Glomerular visceral epithelial cell (primary cell): ENCODE data around the gene MRPL49.
"Not testable (repeated sequence)": the region's sequence is repeated elsewhere in the genome, so short reads cannot be mapped to it uniquely, and the experiment has no call there.

Experiments used
- DNase-seq: peaks from one replicate; pipeline ENCODE4 v3.0.0-alpha.2; 2016; ENCODE audit errors: extremely low spot score

Gene MRPL49

DNA sequence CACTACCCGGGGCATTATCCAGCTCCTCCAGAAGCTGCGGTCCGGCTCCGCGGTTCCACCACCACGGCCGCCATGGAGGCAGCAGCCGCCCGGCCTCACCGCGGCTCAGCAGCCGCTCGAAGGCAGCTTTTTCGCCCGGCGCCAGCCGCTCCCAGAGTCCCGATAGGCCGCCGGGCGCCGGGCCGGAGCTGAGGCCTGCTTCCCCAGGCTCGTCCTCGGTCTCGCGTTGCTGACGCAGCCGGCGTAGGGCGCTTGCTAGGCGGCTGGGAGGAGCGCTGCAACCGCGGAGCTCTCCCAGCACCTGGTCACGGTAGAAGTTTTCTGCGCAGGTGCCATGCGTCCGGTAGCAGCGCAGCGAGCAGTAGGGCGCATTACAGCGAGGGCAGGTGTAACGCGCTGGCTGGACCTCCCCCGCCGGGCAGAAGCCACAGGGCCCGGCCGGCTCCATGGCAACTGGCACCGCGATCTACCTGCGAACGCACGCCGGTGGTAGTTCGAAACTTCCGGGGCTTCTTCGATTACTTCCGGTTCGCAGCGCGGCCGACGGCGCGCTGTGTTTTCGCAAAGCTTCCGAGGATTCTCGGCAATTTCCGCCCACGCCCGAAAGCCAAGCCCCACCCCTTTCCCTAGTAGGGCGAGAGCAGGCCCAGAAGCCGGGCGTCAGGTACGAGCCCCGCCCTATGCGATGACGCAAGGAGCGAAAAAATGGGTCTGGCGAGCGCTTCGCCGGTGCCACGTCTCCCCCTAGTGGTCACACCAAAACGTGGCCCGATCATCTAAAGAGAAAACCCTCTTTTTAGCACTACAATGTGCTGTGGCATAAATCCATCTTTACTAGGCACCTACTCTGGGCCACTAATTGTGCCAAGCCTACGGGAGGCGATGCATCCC is 4.7 kb upstream of the MRPL49 start, which contains the start of gene ZNHIT2:
Gene ZNHIT2, minus strand, starts transcription at position 496 of the 891 bp plus-strand sequence. Its CDS starts 48 bp downstream, at position 448.
- DNase-seq, result peak; percentile 99

DNA sequence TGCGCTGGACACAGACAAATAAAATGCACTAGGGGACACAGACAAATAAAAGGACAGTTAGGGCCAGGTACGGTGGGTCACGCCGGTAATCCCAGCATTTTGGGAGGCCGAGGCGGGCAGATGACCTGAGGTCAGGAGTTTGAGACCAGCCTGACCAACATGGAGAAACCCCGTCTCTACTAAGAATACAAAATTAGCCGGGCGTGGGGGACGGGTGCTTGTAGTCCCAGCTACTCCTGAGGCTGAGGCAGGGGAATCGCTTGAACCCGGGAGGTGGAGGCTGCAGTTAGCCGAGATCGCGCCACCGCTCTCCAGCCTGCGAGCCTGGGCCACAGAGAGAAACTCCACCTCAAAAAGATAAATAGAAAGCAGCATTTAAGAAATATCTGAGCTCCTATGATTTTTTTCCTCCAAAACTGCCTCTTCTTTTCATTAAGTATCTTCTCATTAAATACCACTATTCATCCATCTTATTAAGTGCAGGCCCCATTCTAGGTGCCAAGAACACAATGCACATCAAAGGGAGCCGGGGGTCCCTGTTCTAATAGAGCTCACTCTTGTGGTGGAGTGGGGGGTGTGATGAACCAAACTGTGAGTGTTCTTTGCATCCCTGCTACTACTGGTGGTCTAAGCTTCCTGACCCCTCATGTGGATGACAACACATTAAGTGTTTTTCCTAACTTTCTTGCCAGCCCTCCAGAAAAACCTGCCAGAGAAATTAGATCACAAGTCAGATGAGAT is 3.9 kb upstream of the MRPL49 start:
- no peak for DNase-seq

DNA sequence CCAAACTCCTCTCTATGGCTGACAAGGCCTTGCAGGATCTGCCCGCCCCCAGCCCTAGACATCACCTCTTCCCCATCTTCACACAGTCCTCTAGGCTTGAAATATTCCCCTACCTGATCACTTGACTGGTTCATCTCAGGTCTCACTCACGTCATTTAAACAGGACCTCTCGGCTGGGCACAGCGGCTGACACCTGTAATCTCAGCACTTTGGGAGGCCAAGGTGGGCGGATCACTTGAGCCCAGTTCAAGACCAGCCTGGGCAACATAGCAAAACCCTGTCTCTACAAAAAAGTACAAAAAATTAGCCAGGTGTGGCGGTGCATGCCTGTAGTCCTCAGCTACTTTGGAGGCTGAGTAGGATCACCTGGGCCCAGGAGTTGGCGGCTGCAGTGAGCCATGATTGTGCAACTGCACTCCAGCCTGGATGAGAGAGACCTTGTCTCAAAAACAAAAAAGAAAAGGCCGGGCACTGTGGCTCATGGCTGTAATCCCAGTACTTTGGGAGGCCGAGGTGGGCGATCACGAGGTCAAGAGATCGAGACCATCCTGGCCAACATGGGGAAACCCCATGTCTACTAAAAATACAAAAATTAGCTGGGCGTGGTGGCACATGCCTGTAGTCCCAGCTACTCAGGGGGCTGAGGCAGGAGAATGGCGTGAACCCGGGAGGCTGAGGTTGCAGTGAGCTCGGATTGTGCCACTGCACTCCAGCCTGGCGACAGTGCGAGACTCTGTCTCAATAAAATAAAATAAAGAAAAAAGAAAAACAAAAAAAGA is 3.0 kb upstream of the MRPL49 start:
- DNase-seq, result not testable (repeated sequence)

DNA sequence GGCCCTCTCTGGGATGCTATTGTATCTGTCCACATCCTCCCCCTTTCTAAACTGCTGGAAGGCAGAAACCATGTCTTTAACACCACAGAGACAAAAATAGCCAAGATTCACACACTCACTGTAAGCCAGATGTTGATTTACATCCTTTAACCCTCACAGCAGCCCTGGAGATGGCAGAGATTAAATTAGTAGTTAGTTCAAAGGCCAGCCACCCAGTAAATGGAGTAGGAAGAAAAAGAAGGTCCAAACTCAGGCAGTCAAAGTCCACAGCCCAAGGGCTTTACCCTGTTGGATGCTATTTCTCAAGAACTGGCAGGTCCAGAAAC is 2.5 kb upstream of the MRPL49 start:
- DNase-seq, result no peak

DNA sequence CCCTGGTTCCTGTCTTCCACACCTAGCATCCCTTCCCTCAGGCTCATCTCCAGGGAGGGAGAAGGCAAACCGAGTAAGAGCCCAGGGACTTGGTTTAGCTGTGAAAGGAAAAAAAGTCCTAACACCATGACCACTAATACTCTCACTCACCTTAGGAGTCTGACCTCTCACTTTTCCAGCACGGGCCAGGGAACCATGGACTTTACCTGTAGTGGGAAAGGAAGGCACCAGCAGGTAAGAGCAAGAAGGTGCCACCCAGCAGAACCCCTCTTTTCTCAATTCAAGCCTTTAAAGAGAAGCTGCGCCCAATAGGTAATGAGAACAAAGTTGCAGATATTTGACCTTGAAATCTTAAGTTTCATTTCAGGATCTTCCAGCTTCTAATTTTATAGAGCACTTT is 1.3 kb upstream of the MRPL49 start:
- no peak for DNase-seq

DNA sequence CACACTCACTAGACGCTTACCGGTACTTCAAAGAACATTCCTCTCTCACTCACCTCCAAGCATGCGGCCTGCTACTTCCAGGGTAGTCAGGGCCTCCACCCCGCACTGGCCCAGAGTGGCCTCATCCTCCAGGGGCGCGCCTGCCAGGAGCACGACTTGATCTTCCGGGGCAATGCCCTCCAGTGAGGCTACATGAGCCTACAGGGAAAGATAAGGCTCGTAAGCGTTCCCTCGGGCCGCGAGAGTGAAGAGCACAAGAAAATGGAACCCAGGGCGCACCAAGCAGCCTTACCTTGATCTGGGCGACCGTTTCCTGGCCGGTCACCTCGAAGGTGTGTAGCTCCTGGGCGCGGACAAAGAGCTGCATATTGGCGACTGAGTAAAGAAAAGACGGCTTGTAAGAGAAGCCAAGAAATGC is 665 bp upstream of the MRPL49 start:
- DNase-seq, result no peak

DNA sequence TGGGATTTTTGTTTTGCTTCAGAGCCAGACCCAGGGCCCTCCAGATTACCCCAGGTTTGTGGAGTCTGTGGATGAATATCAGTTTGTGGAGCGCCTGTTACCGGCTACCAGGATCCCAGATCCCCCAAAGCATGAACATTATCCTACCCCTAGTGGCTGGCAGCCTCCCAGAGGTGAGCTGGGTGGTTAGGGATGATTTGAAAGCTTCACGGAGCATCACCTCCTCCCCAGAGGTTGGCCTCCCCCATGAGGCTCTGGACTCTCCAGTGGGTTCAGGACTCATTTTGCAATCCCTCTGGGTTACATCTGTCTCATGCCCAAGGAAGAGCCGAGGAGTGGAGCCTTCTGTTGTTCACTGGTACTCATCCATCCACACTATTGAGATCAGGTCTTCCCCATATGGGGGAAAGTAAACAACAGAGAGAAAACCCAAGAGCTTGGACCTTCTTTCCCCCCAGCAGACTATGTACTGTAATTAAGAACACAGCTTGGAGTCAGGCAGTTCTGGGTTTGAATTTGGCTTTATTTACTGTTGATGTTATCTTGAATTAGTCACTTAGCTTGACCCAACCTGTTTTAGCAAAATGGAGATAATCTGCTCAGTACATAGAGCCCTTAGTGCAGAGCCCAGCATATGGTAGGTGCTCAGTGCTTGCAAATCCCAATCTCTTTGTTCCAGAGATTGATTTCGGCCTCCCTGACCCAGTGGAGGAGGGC is 2.5 kb downstream of the MRPL49 start:
- DNase-seq, result no peak

DNA sequence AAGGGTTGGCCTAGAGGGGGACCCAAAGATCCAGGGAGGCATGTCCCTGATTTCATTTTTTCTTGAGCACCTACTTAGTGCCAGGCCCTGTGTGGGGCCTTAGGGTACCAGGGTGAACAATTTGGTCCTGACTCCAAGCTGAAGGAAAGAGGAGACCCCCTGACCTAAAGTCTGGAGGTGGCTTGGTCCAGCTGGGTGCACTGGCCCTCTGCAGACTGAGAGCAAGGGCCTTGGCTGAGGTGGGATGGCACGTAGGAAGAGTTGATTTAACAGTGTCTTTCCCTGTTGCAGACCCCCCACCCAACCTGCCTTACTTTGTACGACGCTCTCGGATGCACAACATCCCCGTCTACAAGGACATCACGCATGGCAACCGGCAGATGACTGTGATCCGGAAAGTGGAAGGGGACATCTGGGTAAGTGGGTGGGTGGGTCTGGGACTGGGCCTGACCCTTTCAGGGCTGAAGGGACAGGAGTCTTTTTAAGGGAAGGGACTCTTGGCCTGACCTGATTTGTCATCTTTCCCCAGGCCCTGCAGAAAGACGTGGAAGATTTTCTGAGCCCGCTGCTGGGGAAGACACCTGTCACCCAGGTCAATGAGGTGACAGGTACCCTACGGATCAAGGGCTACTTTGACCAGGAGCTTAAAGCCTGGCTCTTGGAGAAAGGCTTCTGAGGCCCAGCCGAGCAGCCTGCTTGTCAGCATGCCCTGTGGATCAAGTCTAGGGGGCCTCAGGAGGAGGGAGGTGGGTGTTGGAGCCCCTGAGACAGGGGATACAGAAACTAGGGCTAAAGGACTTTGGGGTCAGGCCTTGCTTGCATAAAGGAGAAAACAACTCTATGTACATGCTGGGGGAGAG is 3.3 kb downstream of the MRPL49 start:
- DNase-seq, result no peak

DNA sequence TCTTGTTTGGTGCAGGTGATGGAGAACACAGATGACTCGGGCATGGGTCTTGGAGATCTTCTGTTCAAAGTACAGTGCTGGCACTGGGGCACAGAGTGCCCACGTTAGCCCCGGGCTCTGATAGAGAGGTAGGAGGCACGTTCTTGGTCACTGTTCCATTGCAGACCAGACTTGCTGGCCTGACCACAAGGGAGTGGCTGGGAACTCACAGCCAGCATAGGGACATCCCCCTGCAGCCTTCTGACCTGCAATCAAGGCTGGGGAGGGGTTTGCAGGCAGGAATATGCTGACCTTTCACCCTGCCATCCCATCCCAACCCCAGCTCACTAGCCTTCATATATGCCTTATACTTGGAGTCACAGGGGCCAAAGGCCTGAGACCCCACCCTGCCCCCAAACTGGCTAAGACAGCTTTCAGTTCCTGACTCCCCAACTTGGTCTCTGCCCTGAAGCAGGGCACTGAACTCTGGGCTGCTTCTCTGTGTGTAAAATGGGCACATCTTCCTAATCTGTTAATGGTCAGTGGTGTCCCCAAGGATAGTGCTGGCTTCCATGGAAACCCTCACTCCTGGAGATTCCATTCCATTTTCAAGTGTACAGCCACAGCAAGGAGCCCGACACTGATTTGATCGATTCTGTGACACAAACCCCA is 4.6 kb downstream of the MRPL49 start:
- no peak for DNase-seq

DNA sequence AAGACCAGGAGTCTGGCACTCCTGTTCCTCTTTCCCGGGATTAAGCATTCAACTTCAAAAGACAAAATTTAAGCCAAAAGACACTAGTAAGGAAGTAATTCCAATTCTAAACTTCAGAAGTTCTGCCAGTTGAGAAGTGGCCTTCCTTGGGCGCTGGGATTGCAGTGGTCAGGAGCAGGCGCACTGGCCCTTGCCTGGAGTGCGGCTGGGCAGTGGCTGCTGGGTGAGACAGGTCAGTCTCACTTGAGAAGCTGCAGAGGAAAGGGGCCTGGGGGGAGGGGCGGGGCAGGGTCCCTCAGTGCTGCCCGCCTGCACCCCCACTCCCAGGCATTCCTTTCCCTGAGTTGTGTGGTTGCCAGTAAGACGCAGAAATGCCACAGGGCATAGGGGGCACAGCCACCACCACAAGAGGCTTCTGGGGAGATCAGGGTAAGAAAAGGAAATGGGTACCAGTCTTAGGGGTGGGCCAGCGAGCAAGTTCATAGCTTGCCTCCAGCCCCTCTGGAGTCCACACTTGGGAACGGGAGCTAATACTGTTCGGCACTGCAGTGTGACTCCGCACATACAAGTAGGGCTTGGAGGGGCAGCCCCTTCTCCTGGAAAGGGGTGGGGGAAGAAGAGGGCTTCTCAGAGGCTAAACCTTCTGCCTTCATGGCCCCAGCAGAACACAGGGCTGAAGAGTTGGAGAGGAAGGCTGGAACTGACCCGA is 5.5 kb downstream of the MRPL49 start:
- no peak for DNase-seq

DNA sequence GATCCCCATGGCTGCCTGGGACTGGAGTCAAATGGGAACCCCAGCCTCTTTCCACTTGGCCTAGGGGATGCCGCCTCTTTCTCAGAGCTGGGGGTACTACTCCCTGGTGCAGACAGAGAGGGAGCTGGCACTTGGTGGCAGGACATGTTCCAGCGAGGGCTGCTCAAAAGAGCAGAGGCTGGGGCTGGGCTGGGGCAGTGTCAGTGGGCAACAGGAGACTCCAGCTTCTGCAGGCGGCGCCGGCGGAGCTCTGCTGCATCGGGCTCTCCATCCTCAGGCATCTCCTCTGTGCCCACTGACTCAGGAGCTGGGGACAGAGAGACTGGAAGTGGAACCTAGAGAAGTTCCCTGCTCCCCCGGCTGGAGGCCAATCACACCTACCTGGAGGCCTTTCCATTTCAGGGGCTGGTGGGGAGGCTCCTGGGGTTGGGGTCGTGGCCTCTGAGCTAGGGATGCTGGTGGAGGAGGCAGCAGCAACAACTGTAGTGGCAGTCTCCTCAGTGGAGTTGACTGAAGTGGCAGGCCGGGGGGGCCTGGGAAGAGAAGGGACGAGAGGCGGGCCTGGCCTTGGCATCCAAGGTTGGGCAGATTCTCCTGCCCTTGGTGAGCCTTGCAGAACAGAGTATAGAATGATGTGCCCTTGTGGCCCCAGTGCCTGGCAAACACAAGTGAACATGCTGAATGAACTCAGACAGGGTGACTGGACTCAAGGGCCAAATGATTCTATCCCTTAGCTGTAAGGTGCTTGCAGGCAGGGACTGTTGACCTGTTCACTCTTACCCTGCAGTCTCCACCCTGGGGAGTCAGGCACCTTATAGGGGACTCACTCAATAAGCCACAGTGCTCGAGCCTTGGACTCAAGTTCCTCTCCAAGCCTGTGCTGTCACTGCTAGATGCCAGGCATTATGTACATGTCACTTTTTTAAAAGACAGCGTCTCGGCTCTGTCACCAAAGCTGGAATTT is 6.3 kb downstream of the MRPL49 start:
- no peak for DNase-seq

DNA sequence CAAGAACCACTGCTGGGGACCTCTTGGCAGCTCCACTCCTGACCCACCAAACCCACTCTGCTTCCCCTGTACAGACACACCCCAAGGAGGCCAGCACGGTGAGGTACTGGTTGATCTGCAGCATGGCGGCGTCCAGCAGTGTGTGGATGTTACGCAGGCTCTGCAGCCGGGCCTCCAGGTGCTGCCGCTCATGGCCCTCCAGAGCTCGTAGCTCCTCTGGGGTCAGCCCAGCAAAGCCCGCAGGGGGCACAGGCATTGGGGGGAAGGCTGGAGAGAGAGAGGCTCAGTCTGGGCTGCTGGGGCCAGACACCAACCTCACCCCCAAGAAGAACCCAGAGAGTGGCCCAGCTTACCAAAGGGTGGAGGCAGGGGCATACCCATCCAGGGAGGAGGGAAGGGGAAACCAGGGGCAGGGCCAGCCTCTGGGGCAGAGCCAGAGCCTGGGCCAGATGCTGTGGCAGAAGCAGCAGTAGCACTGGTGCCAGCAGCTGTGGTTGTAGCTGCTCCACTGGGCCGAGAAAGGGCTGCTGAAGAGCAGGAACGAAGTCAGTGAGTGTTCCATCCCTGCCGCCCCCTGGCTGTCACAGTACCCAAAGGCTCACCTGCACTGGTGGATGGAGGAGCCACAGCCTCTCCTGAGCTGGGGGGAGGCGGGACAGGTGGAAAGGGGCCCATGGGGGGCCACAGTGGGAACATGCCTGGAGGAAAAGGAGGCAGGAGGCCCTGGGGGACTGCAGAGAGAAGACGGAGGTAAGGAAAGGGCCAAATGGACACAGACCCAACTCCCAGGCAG is 7.7 kb downstream of the MRPL49 start:
- no peak for DNase-seq

DNA sequence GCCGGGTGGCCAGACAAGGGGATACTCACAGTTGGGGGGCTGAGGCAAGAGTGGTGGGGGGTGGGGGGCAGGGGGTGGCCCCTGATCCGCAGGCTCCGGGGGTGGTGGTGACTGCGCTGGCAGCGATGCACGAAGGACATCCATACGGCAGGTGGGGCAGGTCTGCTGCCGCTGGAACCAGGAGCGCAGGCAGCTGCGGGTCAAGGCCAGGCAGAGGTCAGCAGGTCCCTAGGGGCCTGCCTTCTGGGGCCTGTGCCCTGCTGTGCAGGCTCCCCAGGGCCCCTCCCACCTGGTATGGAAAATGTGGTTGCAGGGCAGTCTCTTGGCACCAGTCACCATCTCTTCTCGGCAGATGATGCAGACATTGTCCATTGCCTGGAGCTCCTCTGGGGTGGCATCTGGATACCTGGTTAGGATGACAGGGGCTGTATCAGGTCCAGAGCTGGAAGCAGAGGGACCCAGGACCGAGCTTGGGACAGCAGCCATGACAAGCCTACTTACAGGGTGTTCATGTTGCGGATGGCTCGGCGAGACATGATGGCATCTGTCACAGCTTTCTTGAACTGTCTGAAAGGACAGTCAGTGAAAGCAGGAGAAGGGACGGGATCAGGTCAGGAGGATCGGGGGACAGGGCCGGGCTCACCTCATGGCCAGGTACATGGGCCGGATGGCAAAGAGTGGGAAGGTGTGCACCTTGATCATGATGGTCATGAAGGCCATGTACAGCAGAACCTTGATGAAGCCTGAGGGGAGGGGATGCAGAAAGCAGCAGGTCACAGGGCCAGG is 8.7 kb downstream of the MRPL49 start:
- DNase-seq, result no peak

DNA sequence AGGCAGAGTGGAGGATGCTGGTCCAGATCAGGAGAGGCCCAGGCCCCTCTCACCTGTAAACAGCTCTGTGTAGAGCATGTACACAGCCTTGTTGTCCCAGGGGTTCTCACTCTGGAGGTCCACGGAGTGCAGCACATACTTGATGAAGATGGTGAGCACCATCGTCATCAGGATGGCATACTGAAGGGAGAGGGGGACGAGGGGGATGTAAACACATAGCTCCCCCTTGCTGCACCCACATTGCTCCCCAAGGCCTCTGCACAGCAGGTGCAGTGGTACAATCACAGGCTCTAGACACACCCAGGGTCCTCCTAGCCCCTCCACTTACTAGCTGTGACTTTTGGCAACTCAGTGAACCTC is 9.3 kb downstream of the MRPL49 start:
- DNase-seq, result no peak

DNA sequence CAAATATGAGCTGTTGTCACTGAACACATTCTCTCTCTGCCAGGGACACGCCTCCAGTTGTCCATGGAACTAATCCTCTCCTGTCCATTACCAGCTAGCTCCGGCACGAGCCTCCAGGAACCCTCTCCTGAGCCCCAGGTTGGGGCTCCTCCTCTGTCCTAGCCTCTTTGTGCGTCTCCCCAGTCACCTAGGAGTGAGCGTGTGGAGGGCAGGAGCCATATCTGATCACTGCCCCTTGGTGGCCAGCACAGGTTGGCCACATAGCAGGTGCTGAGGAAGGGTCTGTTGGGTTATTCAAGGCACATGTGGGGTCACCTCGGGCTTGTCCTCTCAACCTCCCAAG is 9.7 kb downstream of the MRPL49 start:
- DNase-seq, result no peak

DNA sequence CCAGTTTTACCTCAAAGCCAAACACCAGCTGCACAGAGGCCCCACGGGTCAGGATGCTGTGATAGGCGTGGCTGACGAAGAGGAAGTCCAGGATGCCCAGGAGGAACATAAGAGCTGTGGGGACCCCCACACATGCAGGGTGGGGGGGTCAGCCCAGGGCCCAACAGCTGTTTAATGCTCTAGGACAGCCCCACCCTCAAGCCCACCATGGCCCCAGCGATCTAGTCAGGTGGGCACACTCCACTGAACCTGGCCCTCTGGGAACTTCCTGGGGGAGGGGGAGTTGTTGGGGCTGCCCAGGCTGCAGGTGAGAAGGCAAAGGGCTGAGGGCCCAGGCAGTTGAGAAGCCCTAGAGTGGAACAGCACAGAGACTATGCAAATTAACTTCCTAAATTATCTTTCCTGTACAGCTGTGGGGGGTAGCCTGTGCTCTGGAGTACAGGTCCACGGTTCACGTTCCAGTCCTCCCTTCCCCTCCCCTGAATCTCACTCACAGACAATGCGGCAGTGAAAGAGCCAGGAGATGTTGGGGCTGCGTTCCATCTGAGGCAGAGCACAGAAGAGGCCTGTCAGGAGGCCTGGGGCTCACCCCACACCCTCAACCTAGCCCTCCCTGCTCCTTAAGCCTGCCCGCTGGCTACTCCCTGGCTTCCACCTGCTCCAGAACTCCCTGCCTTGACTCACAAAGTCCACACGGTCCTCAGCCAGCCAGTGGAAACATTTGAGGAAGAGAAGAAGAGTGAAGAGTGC is 10.3 kb downstream of the MRPL49 start:
- DNase-seq, result no peak
